HepG2 (cell line): ENCODE measurements around the gene ZNF22. TPM values are rescaled to one million over a fixed set of nuclear protein-coding genes. Genes with fewer than 3 reads are reported as not detected.

Source experiments
- ERF ChIP-seq: IDR thresholded peaks from 2 replicates; pipeline ENCODE4 v1.6.1; 2018; ENCODE audit warnings: missing biosample characterization, missing genetic modification reagents
- FUBP1 ChIP-seq: sonication (generic); formaldehyde crosslinking; IDR thresholded peaks from 2 replicates; pipeline ENCODE4 v1.5.1; 2020; ENCODE audit warnings: missing genetic modification reagents, mild to moderate bottlenecking, borderline replicate concordance
- GPBP1L1 ChIP-seq: sonication (generic); formaldehyde crosslinking; IDR thresholded peaks from 2 replicates; pipeline ENCODE4 v1.5.0; 2020; ENCODE audit warnings: mild to moderate bottlenecking, missing genetic modification reagents
- HDAC1 ChIP-seq: sonication (generic); formaldehyde crosslinking; IDR thresholded peaks from 2 replicates; pipeline ENCODE4 v1.5.1; 2020; ENCODE audit warnings: mild to moderate bottlenecking, missing genetic modification reagents
- KDM3A ChIP-seq: IDR thresholded peaks from 2 replicates; pipeline ENCODE4 v1.6.1; 2018; ENCODE audit warnings: low read depth, missing compliant biosample characterization
- MXD3 ChIP-seq: IDR thresholded peaks from 2 replicates; pipeline ENCODE4 v1.6.1; 2016; ENCODE audit warnings: mild to moderate bottlenecking, missing biosample characterization, missing genetic modification reagents
- NFE2L1 ChIP-seq: sonication (generic); formaldehyde crosslinking; IDR thresholded peaks from 2 replicates; pipeline ENCODE4 v1.4.0; 2020; ENCODE audit warnings: missing genetic modification reagents, mild to moderate bottlenecking, borderline replicate concordance
- POGK ChIP-seq: sonication (generic); formaldehyde crosslinking; conservative IDR thresholded peaks from 2 replicates; pipeline ENCODE4 v1.8.0; 2022; ENCODE audit warnings: mild to moderate bottlenecking, moderate library complexity, missing genetic modification reagents
- PRDM4 ChIP-seq: sonication (generic); formaldehyde crosslinking; IDR thresholded peaks from 2 replicates; pipeline ENCODE4 v1.9.0; 2021; ENCODE audit warnings: missing genetic modification reagents, borderline replicate concordance
- TEAD2 ChIP-seq: sonication (generic); formaldehyde crosslinking; IDR thresholded peaks from 2 replicates; pipeline ENCODE4 v1.9.0; 2021; ENCODE audit warnings: missing genetic modification reagents
- ZFP82 ChIP-seq: sonication (generic); formaldehyde crosslinking; IDR thresholded peaks from 2 replicates; pipeline ENCODE4 v1.5.1; 2020; ENCODE audit warnings: mild to moderate bottlenecking, missing genetic modification reagents, borderline replicate concordance
- ZNF354B ChIP-seq: sonication (generic); formaldehyde crosslinking; IDR thresholded peaks from 2 replicates; pipeline ENCODE4 v1.8.0; 2022; ENCODE audit warnings: mild to moderate bottlenecking, missing genetic modification reagents
- ZNF496 ChIP-seq: sonication (generic); formaldehyde crosslinking; IDR thresholded peaks from 2 replicates; pipeline ENCODE4 v1.8.1; 2023; ENCODE audit warnings: mild to moderate bottlenecking, moderate library complexity, missing genetic modification reagents; ENCODE audit not compliant: insufficient replicate concordance
- ZNF501 ChIP-seq: sonication (generic); formaldehyde crosslinking; IDR thresholded peaks from 2 replicates; pipeline ENCODE4 v1.5.1; 2020; ENCODE audit warnings: mild to moderate bottlenecking, moderate library complexity, missing genetic modification reagents
- ZNF562 ChIP-seq: sonication (generic); formaldehyde crosslinking; IDR thresholded peaks from 2 replicates; pipeline ENCODE4 v1.8.0; 2022; ENCODE audit warnings: missing genetic modification reagents, borderline replicate concordance
- ZNF784 ChIP-seq: sonication (generic); formaldehyde crosslinking; IDR thresholded peaks from 2 replicates; pipeline ENCODE4 v1.5.1; 2020; ENCODE audit warnings: missing genetic modification reagents, mild to moderate bottlenecking, borderline replicate concordance
- ZSCAN5A ChIP-seq: sonication (generic); formaldehyde crosslinking; IDR thresholded peaks from 2 replicates; pipeline ENCODE4 v1.8.0; 2022; ENCODE audit warnings: mild to moderate bottlenecking, missing genetic modification reagents, borderline replicate concordance
- polyA plus RNA-seq, 8 experiments: library from polyadenylated mRNA; depleted of rRNA in 3 of 8; stranded (reverse) in 7 of 8; unstranded in 1 of 8; fragments of >200 nt; fragmentation: Illumina TruSeq in 4 of 8; extraction: Trizol in 4 of 8; gene quantifications; 2 replicates each; pipeline versions ENCODE4 v1.2.1 to v1.2.3, GENCODE V29; 2011 to 2016; ENCODE audit warnings: low read depth in 4 of 8, missing spikeins in 1 of 8, mixed read lengths in 1 of 8; ENCODE audit not compliant: insufficient read depth in 1 of 8
- total RNA-seq, 5 experiments: library from RNA; depleted of rRNA; stranded (reverse); fragments of >200 nt; fragmentation: Illumina TruSeq; extraction: Trizol; gene quantifications; 2 replicates each; pipeline ENCODE4 v1.2.3, GENCODE V29; 2016; ENCODE audit warnings: low read depth in 1 of 5

The ZNF22 gene
- total and polyA plus RNA-seq, 2 of the 13 experiments (the other 11 are each of a cell fraction or from before 2014, with no cell fraction given): 0.40 to 1.3 TPM

- TF ChIP-seq FUBP1 (CRISPR knock-in tag) (no peak), GPBP1L1 (no peak), MXD3 (CRISPR knock-in tag) (0 out of 2 replicates have a peak, but pooled peaks have one; percentile 65), ZFP82 (no peak), ZNF784 (CRISPR knock-in tag) (no peak; the same call in 1 of the 2 replicates), PRDM4 (no peak), ZNF496 (CRISPR knock-in tag) (no peak), ZNF562 (CRISPR knock-in tag) (no peak), ZNF501 (CRISPR knock-in tag) (peak; percentile 51; the same call in 1 of the 2 replicates), HDAC1 (CRISPR knock-in tag) (peak; percentile 92), ZNF354B (CRISPR knock-in tag) (no peak), NFE2L1 (CRISPR knock-in tag) (no peak), KDM3A (CRISPR knock-in tag) (0 out of 2 replicates have a peak, but pooled peaks have one; percentile 8), TEAD2 (CRISPR knock-in tag) (no peak), ERF (CRISPR knock-in tag) (peak; percentile 69), POGK (CRISPR knock-in tag) (peak; percentile 58; the same call in 1 of the 2 replicates), ZSCAN5A (CRISPR knock-in tag) (no peak)
These were observed 41.3 kb upstream of the ZNF22 start, which contains the start of gene RASSF4 (continued) for GRCh38 chr10:44959247-44960087.
